ENCODE data around the gene DENND1A. TPM values are rescaled to one million over a fixed set of nuclear protein-coding genes. Genes with fewer than 3 reads are reported as not detected.

The DENND1A gene
- total and polyA plus RNA-seq, 2 of the 13 experiments (the other 11 are each of a cell fraction or from before 2014, with no cell fraction given) = 14.8 to 30.1 TPM

DNA sequence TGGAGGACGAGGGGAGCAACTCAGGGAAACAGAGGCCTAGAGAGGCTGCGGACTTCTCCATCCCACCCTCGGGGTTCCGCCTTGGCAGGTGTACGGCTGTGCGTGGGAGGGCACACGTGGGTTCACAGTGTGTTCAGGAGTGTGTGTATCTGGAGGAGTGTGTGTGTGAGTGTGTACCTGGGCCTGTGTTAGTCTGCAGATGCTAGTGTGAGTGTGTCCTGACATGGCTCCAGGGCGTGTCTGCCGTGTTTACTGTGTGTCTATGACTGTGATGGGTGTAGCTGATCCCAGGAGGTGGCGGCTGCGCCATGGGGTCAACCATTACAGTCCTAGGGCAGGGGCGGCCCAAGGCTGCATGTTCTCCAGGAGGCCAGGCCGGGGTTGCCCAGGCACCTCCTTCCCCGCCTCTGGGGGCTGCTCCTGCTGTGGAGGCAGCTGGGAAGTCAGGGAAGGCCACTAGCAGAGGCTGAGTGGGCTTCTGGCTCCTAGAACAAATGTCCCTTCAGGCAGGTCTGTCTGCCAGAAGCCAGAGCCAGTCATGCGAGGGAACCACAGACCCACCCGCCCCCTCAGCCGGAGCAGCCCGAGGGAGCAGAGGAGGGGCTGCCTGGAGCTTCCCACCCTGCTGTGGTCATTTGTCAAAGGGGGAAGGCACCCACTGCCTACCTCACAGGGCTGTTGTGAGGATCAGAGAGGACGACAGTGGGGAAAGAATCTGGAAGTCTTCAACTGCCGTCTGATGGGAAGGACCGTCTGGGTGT lies 552.5 kb downstream of the DENND1A start (continued):
- TF ChIP-seq, protein P1, sequence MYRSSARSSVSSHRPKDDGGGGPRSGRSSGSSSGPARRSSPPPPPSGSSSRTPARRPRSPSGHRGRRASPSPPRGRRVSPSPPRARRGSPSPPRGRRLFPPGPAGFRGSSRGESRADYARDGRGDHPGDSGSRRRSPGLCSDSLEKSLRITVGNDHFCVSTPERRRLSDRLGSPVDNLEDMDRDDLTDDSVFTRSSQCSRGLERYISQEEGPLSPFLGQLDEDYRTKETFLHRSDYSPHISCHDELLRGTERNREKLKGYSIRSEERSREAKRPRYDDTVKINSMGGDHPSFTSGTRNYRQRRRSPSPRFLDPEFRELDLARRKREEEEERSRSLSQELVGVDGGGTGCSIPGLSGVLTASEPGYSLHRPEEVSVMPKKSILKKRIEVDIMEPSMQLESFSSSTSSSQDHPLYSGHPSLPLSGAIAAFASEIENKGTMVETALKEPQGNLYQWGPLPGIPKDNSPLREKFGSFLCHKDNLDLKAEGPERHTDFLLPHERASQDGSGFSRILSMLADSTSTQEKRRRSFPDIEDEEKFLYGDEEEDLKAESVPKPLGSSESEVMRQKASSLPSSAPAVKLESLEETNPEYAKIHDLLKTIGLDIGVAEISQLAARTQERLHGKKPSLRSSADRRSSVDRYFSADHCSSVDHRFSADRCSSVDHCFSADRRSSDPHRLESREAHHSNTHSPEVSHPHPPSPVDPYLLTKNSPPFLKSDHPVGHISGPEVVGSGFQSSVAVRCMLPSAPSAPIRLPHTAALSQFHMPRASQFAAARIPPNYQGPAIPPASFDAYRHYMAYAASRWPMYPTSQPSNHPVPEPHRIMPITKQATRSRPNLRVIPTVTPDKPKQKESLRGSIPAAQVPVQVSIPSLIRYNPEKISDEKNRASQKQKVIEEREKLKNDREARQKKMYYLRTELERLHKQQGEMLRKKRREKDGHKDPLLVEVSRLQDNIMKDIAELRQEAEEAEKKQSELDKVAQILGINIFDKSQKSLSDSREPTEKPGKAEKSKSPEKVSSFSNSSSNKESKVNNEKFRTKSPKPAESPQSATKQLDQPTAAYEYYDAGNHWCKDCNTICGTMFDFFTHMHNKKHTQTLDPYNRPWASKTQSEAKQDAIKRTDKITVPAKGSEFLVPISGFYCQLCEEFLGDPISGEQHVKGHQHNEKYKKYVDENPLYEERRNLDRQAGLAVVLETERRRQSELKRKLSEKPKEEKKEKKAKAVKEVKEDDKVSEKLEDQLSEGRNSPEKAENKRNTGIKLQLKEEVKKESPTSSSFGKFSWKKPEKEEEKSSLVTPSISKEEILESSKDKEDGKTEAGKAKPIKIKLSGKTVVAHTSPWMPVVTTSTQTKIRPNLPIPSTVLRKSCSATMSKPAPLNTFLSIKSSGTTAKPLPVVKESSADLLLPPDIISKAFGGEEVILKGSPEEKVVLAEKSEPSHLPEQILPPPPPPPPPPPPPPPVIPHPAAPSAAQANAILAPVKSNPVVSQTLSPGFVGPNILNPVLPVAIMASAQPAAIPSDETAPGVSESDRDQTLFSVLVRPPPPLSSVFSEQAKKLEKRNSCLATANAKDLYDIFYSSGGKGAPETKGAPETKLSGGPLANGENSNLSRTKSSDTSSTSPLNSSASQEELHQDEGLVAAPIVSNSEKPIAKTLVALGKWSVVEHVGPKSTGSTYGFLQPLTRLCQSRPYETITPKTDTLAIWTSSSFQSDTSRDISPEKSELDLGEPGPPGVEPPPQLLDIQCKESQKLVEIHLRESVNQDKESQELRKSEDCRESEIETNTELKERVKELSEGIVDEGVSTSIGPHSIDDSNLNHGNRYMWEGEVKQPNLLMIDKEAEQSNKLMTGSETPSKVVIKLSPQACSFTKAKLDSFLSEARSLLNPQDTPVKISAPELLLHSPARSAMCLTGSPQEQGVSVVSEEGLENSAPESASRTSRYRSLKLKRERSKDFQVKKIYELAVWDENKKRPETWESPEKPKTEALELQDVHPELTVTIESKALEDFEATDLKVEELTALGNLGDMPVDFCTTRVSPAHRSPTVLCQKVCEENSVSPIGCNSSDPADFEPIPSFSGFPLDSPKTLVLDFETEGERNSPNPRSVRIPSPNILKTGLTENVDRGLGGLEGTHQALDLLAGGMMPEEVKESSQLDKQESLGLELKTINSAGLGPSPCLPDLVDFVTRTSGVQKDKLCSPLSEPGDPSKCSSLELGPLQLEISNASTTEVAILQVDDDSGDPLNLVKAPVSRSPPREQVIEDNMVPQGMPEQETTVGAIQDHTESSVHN (CRISPR knock-in tag; IDR thresholded peaks at IDR 0.05) = no peak
- TF ChIP-seq ZNF883 (CRISPR knock-in tag; IDR thresholded peaks at IDR 0.05; ENCODE audit: not compliant biosample characterization) (no peak), POGK (CRISPR knock-in tag; conservative IDR thresholded peaks at IDR 0.05) (no peak), ZNF776 (CRISPR knock-in tag; IDR thresholded peaks at IDR 0.05) (0 out of 2 replicates have a peak, but pooled peaks have one; percentile 32), NCOA2 (CRISPR knock-in tag; IDR thresholded peaks at IDR 0.05) (no peak), ZNF670 (CRISPR knock-in tag; IDR thresholded peaks at IDR 0.05; ENCODE audit: borderline replicate concordance) (no peak)
- TF ChIP-seq, protein P2, sequence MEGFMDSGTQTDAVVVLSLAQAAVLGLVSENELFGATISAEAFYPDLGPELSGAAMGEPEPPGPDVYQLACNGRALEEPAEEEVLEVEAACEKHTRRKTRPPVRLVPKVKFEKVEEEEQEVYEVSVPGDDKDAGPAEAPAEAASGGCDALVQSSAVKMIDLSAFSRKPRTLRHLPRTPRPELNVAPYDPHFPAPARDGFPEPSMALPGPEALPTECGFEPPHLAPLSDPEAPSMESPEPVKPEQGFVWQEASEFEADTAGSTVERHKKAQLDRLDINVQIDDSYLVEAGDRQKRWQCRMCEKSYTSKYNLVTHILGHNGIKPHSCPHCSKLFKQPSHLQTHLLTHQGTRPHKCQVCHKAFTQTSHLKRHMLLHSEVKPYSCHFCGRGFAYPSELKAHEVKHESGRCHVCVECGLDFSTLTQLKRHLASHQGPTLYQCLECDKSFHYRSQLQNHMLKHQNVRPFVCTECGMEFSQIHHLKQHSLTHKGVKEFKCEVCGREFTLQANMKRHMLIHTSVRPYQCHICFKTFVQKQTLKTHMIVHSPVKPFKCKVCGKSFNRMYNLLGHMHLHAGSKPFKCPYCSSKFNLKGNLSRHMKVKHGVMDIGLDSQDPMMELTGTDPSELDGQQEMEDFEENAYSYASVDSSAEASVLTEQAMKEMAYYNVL (CRISPR knock-in tag; IDR thresholded peaks at IDR 0.05; ENCODE audit: borderline replicate concordance) = no peak
- TF ChIP-seq, protein P3, sequence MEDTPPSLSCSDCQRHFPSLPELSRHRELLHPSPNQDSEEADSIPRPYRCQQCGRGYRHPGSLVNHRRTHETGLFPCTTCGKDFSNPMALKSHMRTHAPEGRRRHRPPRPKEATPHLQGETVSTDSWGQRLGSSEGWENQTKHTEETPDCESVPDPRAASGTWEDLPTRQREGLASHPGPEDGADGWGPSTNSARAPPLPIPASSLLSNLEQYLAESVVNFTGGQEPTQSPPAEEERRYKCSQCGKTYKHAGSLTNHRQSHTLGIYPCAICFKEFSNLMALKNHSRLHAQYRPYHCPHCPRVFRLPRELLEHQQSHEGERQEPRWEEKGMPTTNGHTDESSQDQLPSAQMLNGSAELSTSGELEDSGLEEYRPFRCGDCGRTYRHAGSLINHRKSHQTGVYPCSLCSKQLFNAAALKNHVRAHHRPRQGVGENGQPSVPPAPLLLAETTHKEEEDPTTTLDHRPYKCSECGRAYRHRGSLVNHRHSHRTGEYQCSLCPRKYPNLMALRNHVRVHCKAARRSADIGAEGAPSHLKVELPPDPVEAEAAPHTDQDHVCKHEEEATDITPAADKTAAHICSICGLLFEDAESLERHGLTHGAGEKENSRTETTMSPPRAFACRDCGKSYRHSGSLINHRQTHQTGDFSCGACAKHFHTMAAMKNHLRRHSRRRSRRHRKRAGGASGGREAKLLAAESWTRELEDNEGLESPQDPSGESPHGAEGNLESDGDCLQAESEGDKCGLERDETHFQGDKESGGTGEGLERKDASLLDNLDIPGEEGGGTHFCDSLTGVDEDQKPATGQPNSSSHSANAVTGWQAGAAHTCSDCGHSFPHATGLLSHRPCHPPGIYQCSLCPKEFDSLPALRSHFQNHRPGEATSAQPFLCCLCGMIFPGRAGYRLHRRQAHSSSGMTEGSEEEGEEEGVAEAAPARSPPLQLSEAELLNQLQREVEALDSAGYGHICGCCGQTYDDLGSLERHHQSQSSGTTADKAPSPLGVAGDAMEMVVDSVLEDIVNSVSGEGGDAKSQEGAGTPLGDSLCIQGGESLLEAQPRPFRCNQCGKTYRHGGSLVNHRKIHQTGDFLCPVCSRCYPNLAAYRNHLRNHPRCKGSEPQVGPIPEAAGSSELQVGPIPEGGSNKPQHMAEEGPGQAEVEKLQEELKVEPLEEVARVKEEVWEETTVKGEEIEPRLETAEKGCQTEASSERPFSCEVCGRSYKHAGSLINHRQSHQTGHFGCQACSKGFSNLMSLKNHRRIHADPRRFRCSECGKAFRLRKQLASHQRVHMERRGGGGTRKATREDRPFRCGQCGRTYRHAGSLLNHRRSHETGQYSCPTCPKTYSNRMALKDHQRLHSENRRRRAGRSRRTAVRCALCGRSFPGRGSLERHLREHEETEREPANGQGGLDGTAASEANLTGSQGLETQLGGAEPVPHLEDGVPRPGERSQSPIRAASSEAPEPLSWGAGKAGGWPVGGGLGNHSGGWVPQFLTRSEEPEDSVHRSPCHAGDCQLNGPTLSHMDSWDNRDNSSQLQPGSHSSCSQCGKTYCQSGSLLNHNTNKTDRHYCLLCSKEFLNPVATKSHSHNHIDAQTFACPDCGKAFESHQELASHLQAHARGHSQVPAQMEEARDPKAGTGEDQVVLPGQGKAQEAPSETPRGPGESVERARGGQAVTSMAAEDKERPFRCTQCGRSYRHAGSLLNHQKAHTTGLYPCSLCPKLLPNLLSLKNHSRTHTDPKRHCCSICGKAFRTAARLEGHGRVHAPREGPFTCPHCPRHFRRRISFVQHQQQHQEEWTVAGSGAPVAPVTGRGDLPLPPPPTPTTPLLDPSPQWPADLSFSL (CRISPR knock-in tag; IDR thresholded peaks at IDR 0.05) = 0 out of 2 replicates have a peak, but pooled peaks have one; percentile 21
